H9 (cell line): ENCODE data around the gene TBC1D5. TPM values are rescaled to one million over a fixed set of nuclear protein-coding genes. Genes with fewer than 3 reads are reported as not detected.

Source experiments
- DNase-seq: peaks from one replicate; pipeline ENCODE4 v3.0.0-alpha.2; 2017
- H2AFZ ChIP-seq: one replicate; pipeline ENCODE4 v1.6.1; 2013; ENCODE audit warnings: mild to moderate bottlenecking, low read length, control low read depth, moderate library complexity
- H2AK5ac ChIP-seq: 2 replicates; pipeline ENCODE4 v1.6.1; 2013; ENCODE audit warnings: low read length, control low read depth, mixed read lengths; ENCODE audit not compliant: insufficient read length
- H2BK120ac ChIP-seq: one replicate; pipeline ENCODE4 v1.6.1; 2013; ENCODE audit warnings: low read depth, mild to moderate bottlenecking, low read length, control low read depth, inconsistent platforms; ENCODE audit not compliant: poor library complexity, severe bottlenecking
- H2BK12ac ChIP-seq: 2 replicates; pipeline ENCODE4 v1.6.1; 2013; ENCODE audit warnings: low read length, control low read depth, mixed read lengths, low read depth; ENCODE audit not compliant: insufficient read length
- H2BK15ac ChIP-seq: 2 replicates; pipeline ENCODE4 v1.6.1; 2013; ENCODE audit warnings: low read depth, low read length, control low read depth
- H2BK20ac ChIP-seq: one replicate; pipeline ENCODE4 v1.6.1; 2013; ENCODE audit warnings: low read depth, mild to moderate bottlenecking, low read length, control low read depth, inconsistent platforms; ENCODE audit not compliant: poor library complexity, severe bottlenecking
- H2BK5ac ChIP-seq: 2 replicates; pipeline ENCODE4 v1.6.1; 2013; ENCODE audit warnings: low read length, control low read depth, mixed read lengths; ENCODE audit not compliant: insufficient read length
- H3K14ac ChIP-seq: 2 replicates; pipeline ENCODE4 v1.6.1; 2013; ENCODE audit warnings: low read length, control low read depth; ENCODE audit not compliant: insufficient read depth
- H3K18ac ChIP-seq: 2 replicates; pipeline ENCODE4 v1.6.1; 2013; ENCODE audit warnings: low read depth, mild to moderate bottlenecking, mixed read lengths, low read length, control low read depth; ENCODE audit not compliant: insufficient read length
- H3K23ac ChIP-seq: 2 replicates; pipeline ENCODE4 v1.6.1; 2013; ENCODE audit warnings: low read length, control low read depth, mixed read lengths, low read depth; ENCODE audit not compliant: insufficient read length
- H3K23me2 ChIP-seq: 2 replicates; pipeline ENCODE4 v1.6.1; 2013; ENCODE audit warnings: low read depth, mild to moderate bottlenecking, mixed read lengths, low read length, control low read depth; ENCODE audit not compliant: insufficient read length, poor library complexity, severe bottlenecking
- H3K27ac ChIP-seq: 2 replicates; pipeline ENCODE4 v1.5.1; 2013; ENCODE audit warnings: low read length, control low read depth, mixed read lengths, low read depth; ENCODE audit not compliant: insufficient read length
- H3K27me3 ChIP-seq: 2 replicates; pipeline ENCODE4 v1.6.1; 2013; ENCODE audit warnings: low read length, control low read depth, inconsistent platforms; ENCODE audit not compliant: insufficient read depth
- H3K4ac ChIP-seq: 2 replicates; pipeline ENCODE4 v1.6.1; 2013; ENCODE audit warnings: low read depth, mild to moderate bottlenecking, control low read depth, inconsistent platforms, low read length, moderate library complexity
- H3K4me1 ChIP-seq: 2 replicates; pipeline ENCODE4 v1.6.1; 2013; ENCODE audit warnings: low read length, control low read depth, inconsistent platforms; ENCODE audit not compliant: insufficient read depth
- H3K4me2 ChIP-seq: 2 replicates; pipeline ENCODE4 v1.6.1; 2013; ENCODE audit warnings: low read length, control low read depth, mixed read lengths; ENCODE audit not compliant: insufficient read length, insufficient read depth
- H3K56ac ChIP-seq: 2 replicates; pipeline ENCODE4 v1.6.1; 2013; ENCODE audit warnings: low read depth, mild to moderate bottlenecking, mixed read lengths, low read length, control low read depth; ENCODE audit not compliant: insufficient read length
- H3K79me1 ChIP-seq: 2 replicates; pipeline ENCODE4 v1.6.1; 2013; ENCODE audit warnings: low read depth, mild to moderate bottlenecking, moderate library complexity, low read length, control low read depth, inconsistent platforms; ENCODE audit not compliant: insufficient read depth, poor library complexity, severe bottlenecking
- H3K79me2 ChIP-seq: 2 replicates; pipeline ENCODE4 v1.6.1; 2013; ENCODE audit warnings: low read length, control low read depth, inconsistent platforms; ENCODE audit not compliant: insufficient read depth
- H3K9ac ChIP-seq: 2 replicates; pipeline ENCODE4 v1.6.1; 2013; ENCODE audit warnings: low read length, control low read depth, mixed read lengths; ENCODE audit not compliant: insufficient read length; ENCODE audit errors: extremely low read depth
- H3K9me3 ChIP-seq: one replicate; pipeline ENCODE4 v1.6.1; 2013; ENCODE audit warnings: low read depth, low read length, inconsistent platforms; ENCODE audit not compliant: control insufficient read depth
- H3T11ph ChIP-seq: one replicate; pipeline ENCODE4 v1.6.1; 2013; ENCODE audit warnings: mild to moderate bottlenecking, low read length, control low read depth, inconsistent platforms
- H4K20me1 ChIP-seq: one replicate; pipeline ENCODE4 v1.6.1; 2013; ENCODE audit not compliant: control insufficient read depth, insufficient read length, insufficient read depth
- H4K5ac ChIP-seq: 2 replicates; pipeline ENCODE4 v1.6.1; 2013; ENCODE audit warnings: low read depth, mild to moderate bottlenecking, mixed read lengths, low read length, control low read depth; ENCODE audit not compliant: insufficient read length
- H4K8ac ChIP-seq: replicated peaks from 2 replicates; pipeline ENCODE4 v1.6.1; 2013; ENCODE audit warnings: low read length, control low read depth, mixed read lengths, low read depth; ENCODE audit not compliant: insufficient read length
- H4K91ac ChIP-seq: 2 replicates; pipeline ENCODE4 v1.6.1; 2013; ENCODE audit warnings: low read depth, mild to moderate bottlenecking, moderate library complexity, mixed read lengths, low read length, control low read depth; ENCODE audit not compliant: insufficient read length
- H3K27ac Mint-ChIP-seq, 3 experiments: 2 replicates in 2 of 3; 3 replicates in 1 of 3; pipeline ENCODE4 v1.8.0; 2020 to 2021; ENCODE audit warnings: mixed read lengths in 3 of 3, mild to moderate bottlenecking in 1 of 3, moderate library complexity in 1 of 3
- H3K27me3 Mint-ChIP-seq: 2 replicates; pipeline ENCODE4 v1.8.0; 2021; ENCODE audit warnings: low read depth, mild to moderate bottlenecking, moderate library complexity, mixed read lengths
- H3K36me3 Mint-ChIP-seq, 3 experiments: 2 replicates in 2 of 3; 3 replicates in 1 of 3; pipeline ENCODE4 v1.8.0; 2020 to 2021; ENCODE audit warnings: low read depth in 3 of 3, mixed read lengths in 3 of 3; ENCODE audit not compliant: insufficient read depth in 1 of 3
- H3K4me1 Mint-ChIP-seq, 2 experiments: 2 replicates each; pipeline ENCODE4 v1.8.0; 2020; ENCODE audit warnings: mixed read lengths in 2 of 2
- H3K4me3 Mint-ChIP-seq, 2 experiments: 2 replicates in 1 of 2; 3 replicates in 1 of 2; pipeline ENCODE4 v1.8.0; 2020 to 2021; ENCODE audit warnings: mild to moderate bottlenecking in 2 of 2, mixed read lengths in 2 of 2, moderate library complexity in 1 of 2
- H3K9me3 Mint-ChIP-seq, 2 experiments: 2 replicates in 1 of 2; 3 replicates in 1 of 2; pipeline ENCODE4 v1.8.0; 2020; ENCODE audit warnings: mild to moderate bottlenecking in 2 of 2, mixed read lengths in 2 of 2, moderate library complexity in 1 of 2
- WGBS: extraction: QIAGEN DNeasy Blood & Tissue Kit; methylation state at CpG from one replicate; pipeline ENCODE4 v1.1.7; 2013; ENCODE audit warnings: missing lambda C conversion rate, low lambda C conversion rate, mixed read lengths; ENCODE audit not compliant: insufficient read length; ENCODE audit errors: extremely low coverage; 5-methylcytosine and 5-hydroxymethylcytosine counted together
- total RNA-seq: library from RNA; stranded (reverse); gene quantifications from 2 replicates; pipeline ENCODE4 v1.2.1, GENCODE V29; 2021
- TF ChIP-seq, protein P1 (sequence below): fragments of 200-600 bp; sonication (generic); conservative IDR thresholded peaks from 3 replicates; pipeline ENCODE4 v1.8.0; 2021; ENCODE audit warnings: antibody characterized with exemption, mild to moderate bottlenecking

TBC1D5 gene
- total RNA-seq, 1 experiment from 2014 or later, result 25.0 TPM

DNA sequence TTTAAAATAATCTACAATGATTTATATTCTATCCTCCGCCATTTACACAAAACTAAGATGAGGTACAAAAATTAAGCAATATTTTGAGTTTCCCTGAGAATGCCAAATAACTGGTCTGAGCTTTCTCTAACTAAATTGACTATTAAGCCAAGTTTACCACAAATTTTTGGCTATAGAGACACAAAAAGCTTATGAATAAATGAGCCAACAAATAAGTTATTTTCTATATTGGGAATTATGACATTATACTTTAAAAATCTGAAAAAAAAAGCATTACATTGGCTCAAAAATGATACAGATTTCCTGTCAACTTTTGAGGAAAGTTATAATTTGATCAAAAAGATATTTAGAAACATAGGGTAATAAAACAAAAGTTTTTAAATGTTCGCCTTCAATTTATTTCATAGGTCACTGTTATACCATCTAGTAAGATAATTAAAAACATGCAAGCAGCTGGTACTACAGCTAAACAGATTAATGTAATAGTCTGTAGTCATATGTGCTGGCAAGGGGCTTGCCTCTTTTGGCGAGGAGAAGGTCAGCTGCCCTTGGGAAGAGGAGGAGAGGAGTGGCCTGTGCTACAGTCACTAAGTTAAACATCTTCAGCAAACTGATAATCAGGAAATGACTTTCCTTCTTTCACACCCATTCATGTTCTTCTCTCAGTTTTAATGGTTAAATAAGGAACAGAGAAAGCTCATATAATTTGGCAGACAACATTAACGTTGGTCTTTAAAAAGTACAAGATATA, 318.5 kb downstream of the TBC1D5 start:
- H3K14ac ChIP-seq, result no peak overlapping the region
- no peak overlapping the region for H2AFZ ChIP-seq
- no peak overlapping the region for H3K56ac ChIP-seq
- peaks cover 7 to 10% of the 10 kb centered on the region in 2 experiments for H3K4me1 Mint-ChIP-seq
- H3K79me1 ChIP-seq, result no peaks in the 10 kb centered on the region
- no peak overlapping the region for H3K27ac ChIP-seq
- no peak overlapping the region for H2BK5ac ChIP-seq
- H3K27ac Mint-ChIP-seq, result no peak overlapping the region
- no peak overlapping the region for H3K18ac ChIP-seq
- H4K8ac ChIP-seq, result no peak overlapping the region
- WGBS, result no CpG with 5 or more reads among the region's 4 CpGs
- TF ChIP-seq, protein P1, sequence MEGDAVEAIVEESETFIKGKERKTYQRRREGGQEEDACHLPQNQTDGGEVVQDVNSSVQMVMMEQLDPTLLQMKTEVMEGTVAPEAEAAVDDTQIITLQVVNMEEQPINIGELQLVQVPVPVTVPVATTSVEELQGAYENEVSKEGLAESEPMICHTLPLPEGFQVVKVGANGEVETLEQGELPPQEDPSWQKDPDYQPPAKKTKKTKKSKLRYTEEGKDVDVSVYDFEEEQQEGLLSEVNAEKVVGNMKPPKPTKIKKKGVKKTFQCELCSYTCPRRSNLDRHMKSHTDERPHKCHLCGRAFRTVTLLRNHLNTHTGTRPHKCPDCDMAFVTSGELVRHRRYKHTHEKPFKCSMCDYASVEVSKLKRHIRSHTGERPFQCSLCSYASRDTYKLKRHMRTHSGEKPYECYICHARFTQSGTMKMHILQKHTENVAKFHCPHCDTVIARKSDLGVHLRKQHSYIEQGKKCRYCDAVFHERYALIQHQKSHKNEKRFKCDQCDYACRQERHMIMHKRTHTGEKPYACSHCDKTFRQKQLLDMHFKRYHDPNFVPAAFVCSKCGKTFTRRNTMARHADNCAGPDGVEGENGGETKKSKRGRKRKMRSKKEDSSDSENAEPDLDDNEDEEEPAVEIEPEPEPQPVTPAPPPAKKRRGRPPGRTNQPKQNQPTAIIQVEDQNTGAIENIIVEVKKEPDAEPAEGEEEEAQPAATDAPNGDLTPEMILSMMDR, result no peak
- H3K4me3 Mint-ChIP-seq, result no peak overlapping the region
- H3K27me3 ChIP-seq, result no peaks in the 10 kb centered on the region
- H2BK15ac ChIP-seq, result no peak overlapping the region
- no peak overlapping the region for H4K5ac ChIP-seq
- H3K23me2 ChIP-seq, result no peaks in the 10 kb centered on the region
- H3K27me3 Mint-ChIP-seq, result no peaks in the 10 kb centered on the region
- H2BK120ac ChIP-seq, result no peak overlapping the region
- no peak for DNase-seq
- H3K9ac ChIP-seq, result no peak overlapping the region
- H3T11ph ChIP-seq, result no peak overlapping the region
- no peaks in the 10 kb centered on the region for H3K4me1 ChIP-seq
- H3K23ac ChIP-seq, result no peak overlapping the region
- H2BK20ac ChIP-seq, result no peak overlapping the region
- H3K9me3 Mint-ChIP-seq, result no peaks in the 10 kb centered on the region
- no peak overlapping the region for H2BK12ac ChIP-seq
- H3K79me2 ChIP-seq, result no peaks in the 10 kb centered on the region
- no peaks in the 10 kb centered on the region for H4K20me1 ChIP-seq
- H3K36me3 Mint-ChIP-seq, result no peaks in the 10 kb centered on the region
- H3K4ac ChIP-seq, result no peak overlapping the region
- H2AK5ac ChIP-seq, result no peak overlapping the region
- no peak overlapping the region for H4K91ac ChIP-seq
- H3K9me3 ChIP-seq, result no peaks in the 10 kb centered on the region
- H3K4me2 ChIP-seq, result no peak overlapping the region
